Measurements from ENCODE around the gene NGF.

DNA sequence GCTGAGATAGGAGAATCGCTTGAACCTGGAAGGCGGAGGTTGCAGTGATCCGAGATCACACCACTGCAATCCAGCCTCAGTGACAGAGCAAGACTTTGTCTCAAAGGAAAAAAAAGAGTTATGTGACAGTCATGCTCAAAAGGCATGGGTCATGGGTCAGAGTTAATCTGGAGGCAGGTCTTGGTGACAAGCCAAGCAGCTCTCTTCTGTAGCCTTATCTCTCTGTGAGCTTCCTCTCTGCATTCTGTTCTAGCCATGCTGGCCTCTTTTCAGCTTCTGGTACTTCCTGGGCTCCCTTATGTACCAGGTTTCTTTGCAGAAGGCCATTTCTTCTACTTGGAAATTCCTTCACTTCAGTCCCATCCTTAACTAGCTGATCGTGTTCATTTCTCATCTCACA lies 63.6 kb downstream of the NGF start:
- TF ChIP-seq, protein P1, sequence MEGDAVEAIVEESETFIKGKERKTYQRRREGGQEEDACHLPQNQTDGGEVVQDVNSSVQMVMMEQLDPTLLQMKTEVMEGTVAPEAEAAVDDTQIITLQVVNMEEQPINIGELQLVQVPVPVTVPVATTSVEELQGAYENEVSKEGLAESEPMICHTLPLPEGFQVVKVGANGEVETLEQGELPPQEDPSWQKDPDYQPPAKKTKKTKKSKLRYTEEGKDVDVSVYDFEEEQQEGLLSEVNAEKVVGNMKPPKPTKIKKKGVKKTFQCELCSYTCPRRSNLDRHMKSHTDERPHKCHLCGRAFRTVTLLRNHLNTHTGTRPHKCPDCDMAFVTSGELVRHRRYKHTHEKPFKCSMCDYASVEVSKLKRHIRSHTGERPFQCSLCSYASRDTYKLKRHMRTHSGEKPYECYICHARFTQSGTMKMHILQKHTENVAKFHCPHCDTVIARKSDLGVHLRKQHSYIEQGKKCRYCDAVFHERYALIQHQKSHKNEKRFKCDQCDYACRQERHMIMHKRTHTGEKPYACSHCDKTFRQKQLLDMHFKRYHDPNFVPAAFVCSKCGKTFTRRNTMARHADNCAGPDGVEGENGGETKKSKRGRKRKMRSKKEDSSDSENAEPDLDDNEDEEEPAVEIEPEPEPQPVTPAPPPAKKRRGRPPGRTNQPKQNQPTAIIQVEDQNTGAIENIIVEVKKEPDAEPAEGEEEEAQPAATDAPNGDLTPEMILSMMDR (IDR thresholded peaks at IDR 0.05) = no peak
- no peak for TF ChIP-seq POLR2A (IDR thresholded peaks at IDR 0.05)

Measured in heart left ventricle (tissue), 13 donors.